ENCODE data around the gene STRADA.

- TF ChIP-seq, protein P1, sequence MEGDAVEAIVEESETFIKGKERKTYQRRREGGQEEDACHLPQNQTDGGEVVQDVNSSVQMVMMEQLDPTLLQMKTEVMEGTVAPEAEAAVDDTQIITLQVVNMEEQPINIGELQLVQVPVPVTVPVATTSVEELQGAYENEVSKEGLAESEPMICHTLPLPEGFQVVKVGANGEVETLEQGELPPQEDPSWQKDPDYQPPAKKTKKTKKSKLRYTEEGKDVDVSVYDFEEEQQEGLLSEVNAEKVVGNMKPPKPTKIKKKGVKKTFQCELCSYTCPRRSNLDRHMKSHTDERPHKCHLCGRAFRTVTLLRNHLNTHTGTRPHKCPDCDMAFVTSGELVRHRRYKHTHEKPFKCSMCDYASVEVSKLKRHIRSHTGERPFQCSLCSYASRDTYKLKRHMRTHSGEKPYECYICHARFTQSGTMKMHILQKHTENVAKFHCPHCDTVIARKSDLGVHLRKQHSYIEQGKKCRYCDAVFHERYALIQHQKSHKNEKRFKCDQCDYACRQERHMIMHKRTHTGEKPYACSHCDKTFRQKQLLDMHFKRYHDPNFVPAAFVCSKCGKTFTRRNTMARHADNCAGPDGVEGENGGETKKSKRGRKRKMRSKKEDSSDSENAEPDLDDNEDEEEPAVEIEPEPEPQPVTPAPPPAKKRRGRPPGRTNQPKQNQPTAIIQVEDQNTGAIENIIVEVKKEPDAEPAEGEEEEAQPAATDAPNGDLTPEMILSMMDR (IDR thresholded peaks at IDR 0.05; ENCODE audit: poor library complexity): no peak
- TF ChIP-seq EZH2phosphoT487 (IDR thresholded peaks at IDR 0.05; ENCODE audit: low read depth, severe bottlenecking, unreplicated experiment): no peak
Observed at GRCh38 chr17:63735691-63736090, 5.9 kb downstream of the STRADA start.
